ENCODE data around the gene SP140L.

- TF ChIP-seq POLR2AphosphoS5 (IDR thresholded peaks at IDR 0.05; ENCODE audit: low read depth, low read length) (no peak; the same call in 1 of the 2 replicates), POLR2A (IDR thresholded peaks at IDR 0.05; ENCODE audit: low read depth, low read length) (0 out of 2 replicates have a peak, but pooled peaks have one; percentile 0)
These were observed 120.0 kb downstream of the SP140L start for GRCh38 chr2:230447036-230447435.

Measured in GM12892 (cell line).